Nephron (organoid): Measurements from ENCODE around the gene HS3ST3A1.

Source experiments
- H3K27ac Mint-ChIP-seq, 3 experiments: 2 replicates each; pipeline ENCODE4 v1.8.0; 2020; ENCODE audit warnings: mixed read lengths in 3 of 3, mild to moderate bottlenecking in 2 of 3, moderate library complexity in 1 of 3
- H3K27me3 Mint-ChIP-seq: 2 replicates; pipeline ENCODE4 v1.8.0; 2021; ENCODE audit warnings: low read depth, mild to moderate bottlenecking, moderate library complexity, mixed read lengths
- H3K36me3 Mint-ChIP-seq: 2 replicates; pipeline ENCODE4 v1.8.0; 2020; ENCODE audit warnings: low read depth, mixed read lengths
- H3K4me1 Mint-ChIP-seq: 2 replicates; pipeline ENCODE4 v1.8.0; 2020; ENCODE audit warnings: mixed read lengths
- H3K4me3 Mint-ChIP-seq, 3 experiments: 2 replicates each; pipeline ENCODE4 v1.8.0; 2020; ENCODE audit warnings: mild to moderate bottlenecking in 3 of 3, mixed read lengths in 3 of 3, moderate library complexity in 2 of 3
- H3K9me3 Mint-ChIP-seq: 2 replicates; pipeline ENCODE4 v1.8.0; 2020; ENCODE audit warnings: mixed read lengths
- CTCF ChIP-seq, 3 experiments: fragments of 200-600 bp; sonication (generic); IDR thresholded peaks; one replicate each; pipeline ENCODE4 v1.5.0; 2021; ENCODE audit warnings: antibody characterized with exemption in 3 of 3; ENCODE audit not compliant: unreplicated experiment in 3 of 3

The HS3ST3A1 gene

GRCh38 chr17:13634021-13634420, 32.3 kb upstream of the HS3ST3A1 start:
- Mint-ChIP-seq H3K9me3 (no peaks in the 10 kb centered on the region), H3K36me3 (no peaks in the 10 kb centered on the region), H3K4me3 (no peak overlapping the region), H3K27ac (no peak overlapping the region), H3K4me1 (no peaks in the 10 kb centered on the region), H3K27me3 (peaks cover 4% of the 10 kb centered on the region)
- no peak for TF ChIP-seq CTCF (IDR thresholded peaks at IDR 0.05; ENCODE audit: unreplicated experiment in 3 of 3)

- no peaks in the 10 kb centered on the region for H3K9me3 Mint-ChIP-seq
- no peak overlapping the region for H3K27ac Mint-ChIP-seq
- H3K4me3 Mint-ChIP-seq = no peak overlapping the region
- H3K4me1 Mint-ChIP-seq = no peaks in the 10 kb centered on the region
- peaks cover 4% of the 10 kb centered on the region for H3K27me3 Mint-ChIP-seq
- no peak for TF ChIP-seq CTCF (IDR thresholded peaks at IDR 0.05; ENCODE audit: unreplicated experiment in 3 of 3)
- H3K36me3 Mint-ChIP-seq = no peaks in the 10 kb centered on the region
Measured at GRCh38 chr17:13631529-13631928, 29.8 kb upstream of the HS3ST3A1 start.

- Mint-ChIP-seq H3K9me3 (peaks cover 8% of the 10 kb centered on the region), H3K27ac (no peak overlapping the region), H3K4me1 (no peaks in the 10 kb centered on the region), H3K36me3 (no peaks in the 10 kb centered on the region), H3K4me3 (no peak overlapping the region), H3K27me3 (no peaks in the 10 kb centered on the region)
- no peak for TF ChIP-seq CTCF (IDR thresholded peaks at IDR 0.05; ENCODE audit: unreplicated experiment in 3 of 3)
Measured at GRCh38 chr17:13626703-13627102, 25.0 kb upstream of the HS3ST3A1 start.

GRCh38 chr17:13619462-13619861, 17.7 kb upstream of the HS3ST3A1 start:
- Mint-ChIP-seq H3K9me3 (peaks cover 26% of the 10 kb centered on the region), H3K4me3 (no peak overlapping the region), H3K4me1 (no peaks in the 10 kb centered on the region), H3K27ac (no peak overlapping the region), H3K27me3 (peaks cover 4% of the 10 kb centered on the region), H3K36me3 (peaks cover 6% of the 10 kb centered on the region)
- TF ChIP-seq CTCF (IDR thresholded peaks at IDR 0.05; ENCODE audit: unreplicated experiment in 3 of 3) = no peak

GRCh38 chr17:13616031-13616430, 14.3 kb upstream of the HS3ST3A1 start:
- Mint-ChIP-seq H3K4me3 (no peak overlapping the region), H3K27me3 (peaks cover 4% of the 10 kb centered on the region), H3K27ac (no peak overlapping the region), H3K9me3 (peaks cover 28% of the 10 kb centered on the region), H3K36me3 (peaks cover 15% of the 10 kb centered on the region), H3K4me1 (no peaks in the 10 kb centered on the region)
- TF ChIP-seq CTCF (IDR thresholded peaks at IDR 0.05; ENCODE audit: unreplicated experiment in 3 of 3) = no peak

- H3K36me3 Mint-ChIP-seq = peaks cover 8% of the 10 kb centered on the region
- H3K27ac Mint-ChIP-seq = no peak overlapping the region
- H3K27me3 Mint-ChIP-seq = peaks cover 28% of the 10 kb centered on the region
- no peak overlapping the region for H3K4me3 Mint-ChIP-seq
- H3K4me1 Mint-ChIP-seq = no peaks in the 10 kb centered on the region
- no peak for TF ChIP-seq CTCF (IDR thresholded peaks at IDR 0.05; ENCODE audit: unreplicated experiment in 3 of 3)
- H3K9me3 Mint-ChIP-seq = peaks cover 19% of the 10 kb centered on the region
Measured at GRCh38 chr17:13609941-13610340, 8.2 kb upstream of the HS3ST3A1 start.
